Measurements from ENCODE around the gene SLC22A3. TPM values are rescaled to one million over a fixed set of nuclear protein-coding genes. Genes with fewer than 3 reads are reported as not detected.

The SLC22A3 gene
- total RNA-seq, 3 donors from 2014 or later: 1.4 to 7.3 (median 1.6) TPM

DNA sequence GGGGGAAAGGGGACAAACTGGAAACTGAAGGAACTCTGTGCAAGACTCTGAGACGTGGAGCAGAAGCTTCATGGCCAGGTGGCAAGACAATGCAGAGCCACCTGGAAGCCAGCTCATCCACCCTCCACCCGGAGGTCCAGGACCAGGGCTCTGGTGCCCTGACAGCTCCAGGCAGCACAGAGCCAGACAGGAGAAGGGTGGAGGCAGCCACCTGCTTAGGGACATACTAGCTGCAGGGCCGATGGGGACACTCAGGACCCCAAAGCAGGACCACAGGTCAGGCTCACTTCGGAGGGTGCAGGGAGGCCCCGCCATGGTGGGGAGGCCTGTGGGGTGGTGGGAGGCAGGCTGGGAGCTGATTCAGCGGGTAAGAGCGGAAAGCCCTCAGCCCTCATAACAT, 19.0 kb upstream of the SLC22A3 start:
- intact Hi-C loops (cut with DNase I, micrococcal nuclease): no loop called here
- TF ChIP-seq, protein P1, sequence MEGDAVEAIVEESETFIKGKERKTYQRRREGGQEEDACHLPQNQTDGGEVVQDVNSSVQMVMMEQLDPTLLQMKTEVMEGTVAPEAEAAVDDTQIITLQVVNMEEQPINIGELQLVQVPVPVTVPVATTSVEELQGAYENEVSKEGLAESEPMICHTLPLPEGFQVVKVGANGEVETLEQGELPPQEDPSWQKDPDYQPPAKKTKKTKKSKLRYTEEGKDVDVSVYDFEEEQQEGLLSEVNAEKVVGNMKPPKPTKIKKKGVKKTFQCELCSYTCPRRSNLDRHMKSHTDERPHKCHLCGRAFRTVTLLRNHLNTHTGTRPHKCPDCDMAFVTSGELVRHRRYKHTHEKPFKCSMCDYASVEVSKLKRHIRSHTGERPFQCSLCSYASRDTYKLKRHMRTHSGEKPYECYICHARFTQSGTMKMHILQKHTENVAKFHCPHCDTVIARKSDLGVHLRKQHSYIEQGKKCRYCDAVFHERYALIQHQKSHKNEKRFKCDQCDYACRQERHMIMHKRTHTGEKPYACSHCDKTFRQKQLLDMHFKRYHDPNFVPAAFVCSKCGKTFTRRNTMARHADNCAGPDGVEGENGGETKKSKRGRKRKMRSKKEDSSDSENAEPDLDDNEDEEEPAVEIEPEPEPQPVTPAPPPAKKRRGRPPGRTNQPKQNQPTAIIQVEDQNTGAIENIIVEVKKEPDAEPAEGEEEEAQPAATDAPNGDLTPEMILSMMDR (IDR thresholded peaks at IDR 0.05): no peak
- DNase-seq: no peak
- Histone ChIP-seq H3K4me3 (no peak overlapping the region), H3K36me3 (ENCODE audit: low read depth) (no peaks in the 10 kb centered on the region), H3K9me3 (no peaks in the 10 kb centered on the region), H3K4me1 (ENCODE audit: low read depth) (no peaks in the 10 kb centered on the region)
- ATAC-seq: no peak

DNA sequence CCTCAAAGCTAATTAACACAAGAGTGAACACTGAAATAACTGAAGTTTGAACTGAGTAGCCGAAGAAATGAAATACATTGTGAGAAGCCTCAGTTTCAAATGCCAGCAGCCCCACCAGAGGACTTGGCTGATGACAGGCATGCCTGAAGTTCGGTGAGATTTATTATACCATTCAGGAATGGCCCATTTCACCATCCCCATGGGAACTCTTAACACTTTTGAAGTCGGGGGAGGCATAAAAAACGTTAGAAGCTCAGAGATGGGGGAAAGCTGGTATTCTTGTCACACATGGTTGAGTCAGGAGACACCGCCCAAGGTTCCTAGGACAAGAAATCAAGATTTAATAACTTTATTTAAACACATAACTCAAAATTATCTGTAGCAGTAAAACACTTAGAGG, 17.6 kb upstream of the SLC22A3 start:
- DNase-seq: no peak
- Histone ChIP-seq H3K9me3 (no peaks in the 10 kb centered on the region), H3K4me3 (no peak overlapping the region), H3K4me1 (ENCODE audit: low read depth) (no peaks in the 10 kb centered on the region), H3K36me3 (ENCODE audit: low read depth) (no peaks in the 10 kb centered on the region)
- ATAC-seq: no peak
- TF ChIP-seq, protein P1 (IDR thresholded peaks at IDR 0.05): no peak
- intact Hi-C loops (cut with DNase I, micrococcal nuclease): no loop called here

DNA sequence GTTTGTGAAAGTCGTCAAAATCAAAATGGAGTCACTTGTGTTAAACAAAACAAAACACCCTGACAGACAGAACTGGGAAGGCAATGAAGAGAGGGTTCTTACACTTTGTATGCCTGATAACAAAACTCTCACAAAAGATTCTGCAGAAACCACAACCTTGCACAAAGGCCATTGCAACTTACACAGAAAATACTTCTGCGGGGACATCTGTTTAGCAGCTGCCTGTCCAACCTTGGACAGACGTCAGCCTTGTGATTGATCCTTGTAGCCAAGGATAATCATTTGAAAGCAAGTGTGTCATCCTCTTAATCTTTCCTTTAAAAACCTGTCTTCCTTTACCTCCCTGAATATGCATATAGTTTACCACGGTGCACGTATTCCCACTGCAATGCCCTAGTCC, 17.0 kb upstream of the SLC22A3 start:
- H3K36me3 ChIP-seq (ENCODE audit: low read depth): no peaks in the 10 kb centered on the region
- DNase-seq: no peak
- no peak overlapping the region for H3K4me3 ChIP-seq
- intact Hi-C loops (cut with DNase I, micrococcal nuclease): no loop called here
- TF ChIP-seq, protein P1 (IDR thresholded peaks at IDR 0.05): no peak
- no peaks in the 10 kb centered on the region for H3K9me3 ChIP-seq
- H3K4me1 ChIP-seq (ENCODE audit: low read depth): no peaks in the 10 kb centered on the region
- no peak for ATAC-seq

DNA sequence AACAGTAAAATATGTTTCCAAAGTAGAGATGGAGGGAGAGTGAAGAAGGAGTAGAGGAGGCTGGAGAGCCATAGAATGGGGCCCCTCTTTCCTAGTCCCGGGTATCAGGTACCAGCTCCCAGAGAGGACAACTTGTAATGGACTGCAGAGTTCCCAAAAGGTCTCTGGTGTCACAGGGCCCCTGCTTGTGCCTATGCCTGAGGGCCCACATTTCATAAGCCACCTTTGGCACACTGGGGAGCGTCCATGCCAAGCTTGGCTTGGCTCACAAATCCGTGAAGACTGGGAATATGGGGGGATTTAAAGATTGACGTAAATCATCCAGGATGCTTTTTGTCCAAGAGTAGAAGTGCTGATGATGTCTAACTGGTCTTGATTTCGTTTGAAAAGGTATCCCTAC, 16.4 kb upstream of the SLC22A3 start:
- Histone ChIP-seq H3K4me3 (no peak overlapping the region), H3K9me3 (no peaks in the 10 kb centered on the region), H3K36me3 (ENCODE audit: low read depth) (no peaks in the 10 kb centered on the region), H3K4me1 (ENCODE audit: low read depth) (no peaks in the 10 kb centered on the region)
- DNase-seq (no peak), ATAC-seq (no peak)
- intact Hi-C loops (cut with DNase I, micrococcal nuclease): no loop called here
- TF ChIP-seq, protein P1 (IDR thresholded peaks at IDR 0.05): no peak

DNA sequence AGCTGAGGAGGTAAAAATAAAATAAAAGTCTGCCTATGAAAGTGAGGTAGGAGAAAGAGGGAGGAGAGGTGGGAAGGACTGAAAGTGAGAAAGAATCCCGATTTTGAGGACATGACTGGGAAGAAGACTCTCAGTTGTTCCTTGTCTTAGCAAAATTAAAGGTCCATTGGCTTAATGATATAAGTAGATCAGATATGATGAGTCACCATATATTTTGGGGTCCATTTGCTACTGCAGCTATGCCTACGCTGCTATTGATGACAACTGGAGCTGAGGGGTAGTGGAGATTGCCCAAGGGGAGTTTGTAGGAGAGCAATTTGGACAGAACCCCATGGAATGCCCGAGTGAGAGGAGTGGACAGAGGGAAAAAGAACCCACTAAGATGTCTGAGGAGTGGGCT, 15.1 kb upstream of the SLC22A3 start:
- no peak for ATAC-seq
- intact Hi-C loops (cut with DNase I, micrococcal nuclease): no loop called here
- H3K9me3 ChIP-seq: no peaks in the 10 kb centered on the region
- H3K4me3 ChIP-seq: no peak overlapping the region
- no peak for DNase-seq
- TF ChIP-seq, protein P1 (IDR thresholded peaks at IDR 0.05): no peak
- H3K4me1 ChIP-seq (ENCODE audit: low read depth): no peaks in the 10 kb centered on the region
- H3K36me3 ChIP-seq (ENCODE audit: low read depth): no peaks in the 10 kb centered on the region

DNA sequence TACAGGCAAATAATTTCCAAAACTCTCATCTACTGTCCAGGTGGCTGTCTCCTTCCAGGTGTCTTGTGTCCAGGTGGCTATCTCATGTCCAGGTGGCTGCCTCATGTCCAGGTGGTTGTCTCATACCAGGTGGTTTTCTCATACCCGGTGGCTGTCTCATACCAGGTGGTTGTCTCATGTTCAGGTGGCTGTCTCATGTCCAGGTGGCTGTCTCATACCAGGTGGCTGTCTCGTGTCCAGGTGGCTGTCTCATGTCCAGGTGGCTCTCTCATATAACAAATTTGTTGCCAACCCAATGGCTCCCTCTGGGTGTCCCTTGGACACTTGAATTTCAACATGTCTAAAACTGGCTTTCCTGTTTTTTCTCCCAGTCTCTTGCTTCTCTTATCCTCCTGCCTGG, 14.3 kb upstream of the SLC22A3 start:
- Histone ChIP-seq H3K4me1 (ENCODE audit: low read depth) (no peaks in the 10 kb centered on the region), H3K4me3 (no peak overlapping the region), H3K36me3 (ENCODE audit: low read depth) (no peaks in the 10 kb centered on the region), H3K9me3 (no peaks in the 10 kb centered on the region)
- ATAC-seq (no peak), DNase-seq (no peak)
- intact Hi-C loops (cut with DNase I, micrococcal nuclease): no loop called here
- TF ChIP-seq, protein P1 (IDR thresholded peaks at IDR 0.05): no peak
